CD4-positive, CD25-positive, alpha-beta regulatory T cell (primary cell): Measurements from ENCODE around the gene GALNT16. TPM values are rescaled to one million over a fixed set of nuclear protein-coding genes. Genes with fewer than 3 reads are reported as not detected.

Experiments
- ATAC-seq, 2 donors: fragments of 150-1000 bp; cut with Tn5 transposase; one replicate each; pipeline ENCODE4 v1.10.0; 2021; ENCODE audit warnings: low read depth in 2 of 2, moderate number of reproducible peaks in 2 of 2, moderate library complexity in 1 of 2
- DNase-seq, 3 donors: peaks; one replicate each; pipeline versions ENCODE4 v3.0.0 to v3.0.0-alpha.2; 2012 to 2022; ENCODE audit warnings: mixed read lengths in 1 of 3
- H3K27ac ChIP-seq: one replicate; pipeline ENCODE4 v1.7.0; 2013; ENCODE audit warnings: mild to moderate bottlenecking, low read length; ENCODE audit not compliant: insufficient read depth, poor library complexity, severe bottlenecking
- H3K27me3 ChIP-seq: one replicate; pipeline ENCODE4 v1.7.0; 2013; ENCODE audit warnings: low read length; ENCODE audit not compliant: control insufficient read depth, insufficient read depth
- H3K36me3 ChIP-seq: one replicate; pipeline ENCODE4 v1.7.0; 2013; ENCODE audit warnings: mild to moderate bottlenecking, low read length, moderate library complexity; ENCODE audit not compliant: control insufficient read depth, insufficient read depth
- H3K4me1 ChIP-seq: 2 replicates; pipeline ENCODE4 v1.7.0; 2013; ENCODE audit warnings: mild to moderate bottlenecking, low read length; ENCODE audit not compliant: insufficient read depth, control insufficient read depth, poor library complexity, severe bottlenecking
- H3K4me3 ChIP-seq: one replicate; pipeline ENCODE4 v1.7.0; 2013; ENCODE audit warnings: low read depth, mild to moderate bottlenecking, low read length, moderate library complexity
- H3K9me3 ChIP-seq, 2 experiments: 1 replicate in 1 of 2; 2 replicates in 1 of 2; pipeline ENCODE4 v1.7.0; 2013; ENCODE audit warnings: low read length in 2 of 2, mild to moderate bottlenecking in 1 of 2, moderate library complexity in 1 of 2; ENCODE audit not compliant: control insufficient read depth in 2 of 2
- H3K27ac Mint-ChIP-seq, 3 donors: one replicate each; pipeline ENCODE4 v1.8.0; 2020 to 2022; ENCODE audit warnings: mild to moderate bottlenecking in 3 of 3, mixed read lengths in 3 of 3, moderate library complexity in 2 of 3
- H3K27me3 Mint-ChIP-seq: one replicate; pipeline ENCODE4 v1.8.0; 2022; ENCODE audit warnings: mild to moderate bottlenecking, mixed read lengths
- H3K36me3 Mint-ChIP-seq: one replicate; pipeline ENCODE4 v1.8.0; 2020; ENCODE audit warnings: mixed read lengths
- H3K4me1 Mint-ChIP-seq, 4 donors: one replicate each; pipeline ENCODE4 v1.8.0; 2020 to 2022; ENCODE audit warnings: mixed read lengths in 4 of 4, mild to moderate bottlenecking in 1 of 4
- H3K4me3 Mint-ChIP-seq, 4 donors: one replicate each; pipeline ENCODE4 v1.8.0; 2020 to 2022; ENCODE audit warnings: mild to moderate bottlenecking in 4 of 4, mixed read lengths in 4 of 4, moderate library complexity in 3 of 4
- H3K9me3 Mint-ChIP-seq, 7 donors: one replicate each; pipeline ENCODE4 v1.8.0; 2020 to 2022; ENCODE audit warnings: mixed read lengths in 7 of 7, mild to moderate bottlenecking in 3 of 7, moderate library complexity in 2 of 7
- polyA plus RNA-seq, 4 donors: library from polyadenylated mRNA; unstranded; fragments of 300-500 nt; fragmentation: Illumina TruSeq; gene quantifications; one replicate each; pipeline ENCODE4 v1.2.3, GENCODE V29; 2021
- total RNA-seq: library from RNA; stranded (reverse); gene quantifications from one replicate; pipeline ENCODE4 v1.2.3, GENCODE V29; 2022

Gene GALNT16
- total and polyA plus RNA-seq, 5 donors from 2014 or later = 0.05 TPM; not detected in 4

GRCh38 chr14:69327507-69327906 is 67.5 kb downstream of the GALNT16 start:
- Histone ChIP-seq H3K27me3 (no peaks in the 10 kb centered on the region), H3K9me3 (no peaks in the 10 kb centered on the region), H3K4me3 (no peak overlapping the region), H3K4me1 (no peaks in the 10 kb centered on the region), H3K27ac (no peak overlapping the region), H3K36me3 (no peaks in the 10 kb centered on the region)
- Mint-ChIP-seq H3K36me3 (no peaks in the 10 kb centered on the region), H3K4me3 (no peak overlapping the region), H3K27ac (no peak overlapping the region), H3K4me1 (no peaks in the 10 kb centered on the region), H3K27me3 (no peaks in the 10 kb centered on the region), H3K9me3 (peaks cover 0 to 1% (median 0%) of the 10 kb centered on the region in 7 donors)
- ATAC-seq = no peak
- DNase-seq = no peak

- Histone ChIP-seq H3K27ac (no peak overlapping the region), H3K27me3 (no peaks in the 10 kb centered on the region), H3K9me3 (no peaks in the 10 kb centered on the region), H3K4me3 (no peak overlapping the region), H3K36me3 (no peaks in the 10 kb centered on the region), H3K4me1 (no peaks in the 10 kb centered on the region)
- no peak overlapping the region for H3K4me3 Mint-ChIP-seq
- ATAC-seq (no peak), DNase-seq (no peak)
- H3K4me1 Mint-ChIP-seq = no peaks in the 10 kb centered on the region
- no peak overlapping the region for H3K27ac Mint-ChIP-seq
- H3K27me3 Mint-ChIP-seq = no peaks in the 10 kb centered on the region
- H3K36me3 Mint-ChIP-seq = no peaks in the 10 kb centered on the region
- peaks cover 0 to 1% (median 0%) of the 10 kb centered on the region in 7 donors for H3K9me3 Mint-ChIP-seq
Observed at GRCh38 chr14:69328317-69328716, 68.4 kb downstream of the GALNT16 start.

- Histone ChIP-seq H3K36me3 (no peaks in the 10 kb centered on the region), H3K27ac (no peak overlapping the region), H3K27me3 (no peaks in the 10 kb centered on the region), H3K4me3 (no peak overlapping the region), H3K4me1 (no peaks in the 10 kb centered on the region), H3K9me3 (no peaks in the 10 kb centered on the region)
- Mint-ChIP-seq H3K9me3 (no peaks in the 10 kb centered on the region), H3K27me3 (no peaks in the 10 kb centered on the region), H3K4me1 (no peaks in the 10 kb centered on the region), H3K4me3 (no peak overlapping the region), H3K36me3 (no peaks in the 10 kb centered on the region), H3K27ac (no peak overlapping the region)
- DNase-seq (no peak), ATAC-seq (no peak)
Observed at GRCh38 chr14:69328765-69329164, 68.8 kb downstream of the GALNT16 start.

- H3K27me3 ChIP-seq = no peaks in the 10 kb centered on the region
- no peak overlapping the region for H3K4me3 ChIP-seq
- Mint-ChIP-seq H3K4me3 (no peak overlapping the region), H3K27me3 (peaks cover 5% of the 10 kb centered on the region), H3K9me3 (no peaks in the 10 kb centered on the region), H3K4me1 (peaks cover 0 to 4% (median 0%) of the 10 kb centered on the region in 4 donors), H3K27ac (peak overlapping the region in 1 of 3 donors; percentile 53), H3K36me3 (no peaks in the 10 kb centered on the region)
- H3K9me3 ChIP-seq = no peaks in the 10 kb centered on the region
- DNase-seq (no peak), ATAC-seq (no peak)
- H3K4me1 ChIP-seq = no peaks in the 10 kb centered on the region
- H3K36me3 ChIP-seq = no peaks in the 10 kb centered on the region
- H3K27ac ChIP-seq = no peak overlapping the region
Observed at GRCh38 chr14:69331206-69331605, 71.2 kb downstream of the GALNT16 start.

- Mint-ChIP-seq H3K4me1 (peaks cover 0 to 7% (median 0%) of the 10 kb centered on the region in 4 donors), H3K36me3 (no peaks in the 10 kb centered on the region), H3K27ac (no peak overlapping the region), H3K4me3 (no peak overlapping the region), H3K27me3 (peaks cover 7% of the 10 kb centered on the region), H3K9me3 (no peaks in the 10 kb centered on the region)
- no peaks in the 10 kb centered on the region for H3K36me3 ChIP-seq
- no peaks in the 10 kb centered on the region for H3K4me1 ChIP-seq
- H3K27ac ChIP-seq = no peak overlapping the region
- H3K9me3 ChIP-seq = no peaks in the 10 kb centered on the region
- no peaks in the 10 kb centered on the region for H3K27me3 ChIP-seq
- no peak for DNase-seq
- no peak for ATAC-seq
- no peak overlapping the region for H3K4me3 ChIP-seq
Observed at GRCh38 chr14:69332782-69333395, 72.9 kb downstream of the GALNT16 start.

- Mint-ChIP-seq H3K4me3 (no peak overlapping the region), H3K27ac (no peak overlapping the region)
Observed at GRCh38 chr14:69333791-69334337, 73.9 kb downstream of the GALNT16 start.

GRCh38 chr14:69334576-69334975 is 74.6 kb downstream of the GALNT16 start:
- DNase-seq (no peak), ATAC-seq (no peak)
- no peaks in the 10 kb centered on the region for H3K9me3 ChIP-seq
- H3K4me1 Mint-ChIP-seq = peaks cover 0 to 7% (median 0%) of the 10 kb centered on the region in 4 donors
- H3K9me3 Mint-ChIP-seq = no peaks in the 10 kb centered on the region
- no peaks in the 10 kb centered on the region for H3K4me1 ChIP-seq
- H3K36me3 ChIP-seq = no peaks in the 10 kb centered on the region
- no peak overlapping the region for H3K4me3 Mint-ChIP-seq
- H3K4me3 ChIP-seq = no peak overlapping the region
- no peak overlapping the region for H3K27ac Mint-ChIP-seq
- no peak overlapping the region for H3K27ac ChIP-seq
- H3K36me3 Mint-ChIP-seq = no peaks in the 10 kb centered on the region
- no peaks in the 10 kb centered on the region for H3K27me3 ChIP-seq
- peaks cover 8% of the 10 kb centered on the region for H3K27me3 Mint-ChIP-seq

More at GRCh38 chr14:69333791-69334337, 73.9 kb downstream of the GALNT16 start:
- DNase-seq (peak in 1 of 3 donors; percentile 21), ATAC-seq (no peak)
- no peaks in the 10 kb centered on the region for H3K36me3 ChIP-seq
- no peak overlapping the region for H3K4me3 ChIP-seq
- H3K27me3 ChIP-seq = no peaks in the 10 kb centered on the region
- H3K4me1 Mint-ChIP-seq = peaks cover 0 to 7% (median 0%) of the 10 kb centered on the region in 4 donors
- H3K27ac ChIP-seq = no peak overlapping the region
- H3K36me3 Mint-ChIP-seq = no peaks in the 10 kb centered on the region
- H3K9me3 ChIP-seq = no peaks in the 10 kb centered on the region
- no peaks in the 10 kb centered on the region for H3K4me1 ChIP-seq
- H3K27me3 Mint-ChIP-seq = peaks cover 7% of the 10 kb centered on the region
- H3K9me3 Mint-ChIP-seq = no peaks in the 10 kb centered on the region

- Histone ChIP-seq H3K9me3 (no peaks in the 10 kb centered on the region), H3K36me3 (no peaks in the 10 kb centered on the region), H3K27ac (no peak overlapping the region), H3K27me3 (no peaks in the 10 kb centered on the region), H3K4me3 (no peak overlapping the region), H3K4me1 (no peaks in the 10 kb centered on the region)
- Mint-ChIP-seq H3K4me3 (no peak overlapping the region), H3K4me1 (peaks cover 0 to 7% (median 0%) of the 10 kb centered on the region in 4 donors), H3K27me3 (peaks cover 13% of the 10 kb centered on the region), H3K36me3 (no peaks in the 10 kb centered on the region), H3K27ac (peak overlapping the region in 1 of 3 donors; percentile 80), H3K9me3 (no peaks in the 10 kb centered on the region)
- DNase-seq (peak in 1 of 3 donors; percentile 14), ATAC-seq (no peak)
Observed at GRCh38 chr14:69335371-69335771, 75.4 kb downstream of the GALNT16 start.
